GM15510 (cell line): ENCODE results near the gene LINGO1.

ENCODE experiments used
- POLR2A ChIP-seq: IDR thresholded peaks from 3 replicates; pipeline ENCODE4 v1.6.1; 2011; ENCODE audit warnings: borderline replicate concordance; ENCODE audit not compliant: insufficient read length; ENCODE audit errors: extremely low read depth

Gene LINGO1

GRCh38 chr15:77605547-77605946 lies 27.2 kb downstream of the LINGO1 start:
- TF ChIP-seq POLR2A = no peak

- no peak for TF ChIP-seq POLR2A
These were observed 27.7 kb downstream of the LINGO1 start for GRCh38 chr15:77604973-77605372.

GRCh38 chr15:77603611-77604336 lies 28.9 kb downstream of the LINGO1 start:
- no peak for TF ChIP-seq POLR2A

- no peak for TF ChIP-seq POLR2A
These were observed 29.9 kb downstream of the LINGO1 start for GRCh38 chr15:77602800-77603199.

GRCh38 chr15:77599899-77600298 lies 32.8 kb downstream of the LINGO1 start:
- no peak for TF ChIP-seq POLR2A

- no peak for TF ChIP-seq POLR2A
These were observed 33.4 kb downstream of the LINGO1 start for GRCh38 chr15:77599357-77599756.

GRCh38 chr15:77598644-77599043 lies 34.1 kb downstream of the LINGO1 start:
- TF ChIP-seq POLR2A = no peak

- TF ChIP-seq POLR2A = no peak
These were observed 34.8 kb downstream of the LINGO1 start for GRCh38 chr15:77597804-77598453.

- TF ChIP-seq POLR2A = no peak
These were observed 35.6 kb downstream of the LINGO1 start for GRCh38 chr15:77596821-77597803.

- TF ChIP-seq POLR2A = no peak
These were observed 37.5 kb downstream of the LINGO1 start for GRCh38 chr15:77595231-77595630.

- TF ChIP-seq POLR2A = no peak
These were observed 40.0 kb downstream of the LINGO1 start for GRCh38 chr15:77592758-77593157.

GRCh38 chr15:77591968-77592613 lies 40.6 kb downstream of the LINGO1 start:
- no peak for TF ChIP-seq POLR2A

GRCh38 chr15:77589839-77590238 lies 42.9 kb downstream of the LINGO1 start:
- TF ChIP-seq POLR2A = no peak

- TF ChIP-seq POLR2A = no peak
These were observed 44.6 kb downstream of the LINGO1 start for GRCh38 chr15:77588126-77588525.

GRCh38 chr15:77584691-77585090 lies 48.0 kb downstream of the LINGO1 start:
- no peak for TF ChIP-seq POLR2A

GRCh38 chr15:77584201-77584600 lies 48.5 kb downstream of the LINGO1 start:
- TF ChIP-seq POLR2A = no peak

- TF ChIP-seq POLR2A = no peak
These were observed 49.9 kb downstream of the LINGO1 start for GRCh38 chr15:77582763-77583162.
